Stimulated activated CD8-positive, alpha-beta memory T cell treated with anti-CD3 and anti-CD28 coated beads, Interleukin-7, amount 100 ng/mL, for 24 hours (primary cell): ENCODE data around the gene NTM.

Experiments used
- DNase-seq: peaks from one replicate; pipeline ENCODE4 v3.0.0-alpha.2; 2020; ENCODE audit warnings: low read depth

The NTM gene

GRCh38 chr11:132075447-132075846 is 705.0 kb downstream of the NTM start:
- DNase-seq: no peak

- DNase-seq: no peak
These were observed 707.0 kb downstream of the NTM start for GRCh38 chr11:132077416-132077815.

- DNase-seq: no peak
These were observed 708.1 kb downstream of the NTM start for GRCh38 chr11:132078264-132079076.

GRCh38 chr11:132080127-132080526 is 709.7 kb downstream of the NTM start:
- no peak for DNase-seq

GRCh38 chr11:132082566-132082965 is 712.2 kb downstream of the NTM start:
- no peak for DNase-seq

- DNase-seq: no peak
These were observed 714.0 kb downstream of the NTM start for GRCh38 chr11:132084433-132084832.

- no peak for DNase-seq
These were observed 716.7 kb downstream of the NTM start for GRCh38 chr11:132087148-132087547.

GRCh38 chr11:132088551-132088950 is 718.1 kb downstream of the NTM start:
- DNase-seq: no peak

GRCh38 chr11:132093536-132094259 is 723.3 kb downstream of the NTM start:
- no peak for DNase-seq

- no peak for DNase-seq
These were observed 724.2 kb downstream of the NTM start for GRCh38 chr11:132094598-132094997.

- no peak for DNase-seq
These were observed 725.1 kb downstream of the NTM start for GRCh38 chr11:132095230-132096131.

GRCh38 chr11:132096132-132096825 is 725.9 kb downstream of the NTM start:
- DNase-seq: no peak

- no peak for DNase-seq
These were observed 729.3 kb downstream of the NTM start for GRCh38 chr11:132099692-132100091.

- DNase-seq: no peak
These were observed 730.2 kb downstream of the NTM start for GRCh38 chr11:132100583-132100982.

GRCh38 chr11:132101881-132102280 is 731.5 kb downstream of the NTM start:
- no peak for DNase-seq

GRCh38 chr11:132103021-132103420 is 732.6 kb downstream of the NTM start:
- DNase-seq: no peak

- DNase-seq: no peak
These were observed 735.9 kb downstream of the NTM start for GRCh38 chr11:132106096-132106982.

GRCh38 chr11:132111316-132111715 is 740.9 kb downstream of the NTM start:
- no peak for DNase-seq

GRCh38 chr11:132111838-132112237 is 741.4 kb downstream of the NTM start:
- DNase-seq: no peak

- DNase-seq: no peak
These were observed 742.4 kb downstream of the NTM start for GRCh38 chr11:132112846-132113245.

- DNase-seq: no peak
These were observed 743.8 kb downstream of the NTM start for GRCh38 chr11:132114185-132114584.
